Karpas-422 (cell line): Measurements from ENCODE around the gene ITPR1. TPM values are rescaled to one million over a fixed set of nuclear protein-coding genes. Genes with fewer than 3 reads are reported as not detected.

ENCODE experiments used
- DNase-seq: peaks from one replicate; pipeline ENCODE4 v3.0.0-alpha.2; 2015
- H2AFZ ChIP-seq: fragments of 200-600 bp; sonication (generic); 2 replicates; pipeline ENCODE4 v1.6.1; 2014; ENCODE audit warnings: antibody characterized with exemption, low read length, mixed read lengths
- H3K27ac ChIP-seq: fragments of 200-600 bp; sonication (generic); 2 replicates; pipeline ENCODE4 v1.5.1; 2014; ENCODE audit warnings: mild to moderate bottlenecking, low read length, moderate library complexity
- H3K27me3 ChIP-seq: fragments of 200-600 bp; sonication (generic); 2 replicates; pipeline ENCODE4 v1.6.1; 2014; ENCODE audit warnings: low read length, mixed read lengths
- H3K36me3 ChIP-seq: fragments of 200-600 bp; sonication (generic); 2 replicates; pipeline ENCODE4 v1.6.1; 2014; ENCODE audit warnings: low read length, mixed read lengths; ENCODE audit not compliant: insufficient read depth
- H3K4me1 ChIP-seq: fragments of 200-600 bp; sonication (generic); 2 replicates; pipeline ENCODE4 v1.6.1; 2014; ENCODE audit warnings: mild to moderate bottlenecking, low read length, mixed read lengths
- H3K4me2 ChIP-seq: fragments of 200-600 bp; sonication (generic); 2 replicates; pipeline ENCODE4 v1.6.1; 2014; ENCODE audit warnings: low read length, low read depth, mild to moderate bottlenecking; ENCODE audit not compliant: poor library complexity, severe bottlenecking
- H3K4me3 ChIP-seq: fragments of 200-600 bp; sonication (generic); 2 replicates; pipeline ENCODE4 v1.5.1; 2014; ENCODE audit warnings: mild to moderate bottlenecking, antibody characterized with exemption, low read length, mixed read lengths
- H3K79me2 ChIP-seq: fragments of 200-600 bp; sonication (generic); 2 replicates; pipeline ENCODE4 v1.6.1; 2014; ENCODE audit warnings: mild to moderate bottlenecking, low read length, mixed read lengths
- H3K9ac ChIP-seq: fragments of 200-600 bp; sonication (generic); 2 replicates; pipeline ENCODE4 v1.6.0; 2014; ENCODE audit warnings: low read length
- H3K9me2 ChIP-seq: fragments of 200-600 bp; sonication (generic), shearing (Covaris generic); replicated peaks from 2 replicates; pipeline ENCODE4 v1.6.0; 2014; ENCODE audit warnings: mild to moderate bottlenecking, low read length, moderate library complexity; ENCODE audit not compliant: insufficient read depth
- H3K9me3 ChIP-seq: fragments of 300-700, 200-600 bp; sonication (generic); 2 replicates; pipeline ENCODE4 v1.6.1; 2014; ENCODE audit warnings: low read length, mixed read lengths
- H4K20me1 ChIP-seq: fragments of 200-600 bp; sonication (generic); 2 replicates; pipeline ENCODE4 v1.6.1; 2014; ENCODE audit warnings: mild to moderate bottlenecking, antibody characterized with exemption, low read length, low read depth; ENCODE audit not compliant: insufficient read depth
- total RNA-seq: library from RNA; depleted of rRNA; stranded (reverse); fragments of >200 nt; shearing (Covaris generic); gene quantifications from 2 replicates; pipeline ENCODE4 v1.2.3, GENCODE V29; 2014; ENCODE audit warnings: low replicate concordance

The ITPR1 gene
- total RNA-seq, 1 experiment from 2014 or later, result 18.2 TPM

DNA sequence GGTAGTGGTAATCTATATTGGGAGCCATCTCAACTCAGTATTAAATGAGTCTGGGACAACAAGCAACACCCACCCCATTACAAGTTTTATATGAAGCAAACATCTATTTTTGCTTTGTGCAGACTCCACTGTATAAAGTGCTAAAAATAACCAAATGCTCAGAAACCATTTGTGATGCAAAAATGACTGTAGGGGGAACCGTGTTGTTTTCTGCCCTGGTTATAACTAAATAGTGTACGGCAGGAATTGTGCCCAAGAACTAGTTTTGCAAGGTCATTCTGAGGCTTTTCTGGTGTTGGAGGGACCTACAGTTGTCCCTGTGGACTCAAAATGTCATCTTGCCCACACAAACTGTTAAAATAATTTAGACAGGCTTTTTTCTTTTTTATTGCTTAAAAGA, 88.3 kb downstream of the ITPR1 start:
- Histone ChIP-seq H3K4me1 (peaks cover 5% of the 10 kb centered on the region; the same call in 1 of the 2 replicates), H3K27ac (no peak overlapping the region), H3K9me2 (no peaks in the 10 kb centered on the region), H3K79me2 (no peaks in the 10 kb centered on the region), H3K4me3 (no peak overlapping the region), H3K9me3 (no peaks in the 10 kb centered on the region), H2AFZ (no peak overlapping the region), H3K27me3 (no peaks in the 10 kb centered on the region), H3K9ac (no peak overlapping the region), H3K4me2 (no peak overlapping the region), H4K20me1 (0 out of 2 replicates have a peak, but pooled peaks cover 4% of the 10 kb centered on the region), H3K36me3 (no peaks in the 10 kb centered on the region)
- no peak for DNase-seq

DNA sequence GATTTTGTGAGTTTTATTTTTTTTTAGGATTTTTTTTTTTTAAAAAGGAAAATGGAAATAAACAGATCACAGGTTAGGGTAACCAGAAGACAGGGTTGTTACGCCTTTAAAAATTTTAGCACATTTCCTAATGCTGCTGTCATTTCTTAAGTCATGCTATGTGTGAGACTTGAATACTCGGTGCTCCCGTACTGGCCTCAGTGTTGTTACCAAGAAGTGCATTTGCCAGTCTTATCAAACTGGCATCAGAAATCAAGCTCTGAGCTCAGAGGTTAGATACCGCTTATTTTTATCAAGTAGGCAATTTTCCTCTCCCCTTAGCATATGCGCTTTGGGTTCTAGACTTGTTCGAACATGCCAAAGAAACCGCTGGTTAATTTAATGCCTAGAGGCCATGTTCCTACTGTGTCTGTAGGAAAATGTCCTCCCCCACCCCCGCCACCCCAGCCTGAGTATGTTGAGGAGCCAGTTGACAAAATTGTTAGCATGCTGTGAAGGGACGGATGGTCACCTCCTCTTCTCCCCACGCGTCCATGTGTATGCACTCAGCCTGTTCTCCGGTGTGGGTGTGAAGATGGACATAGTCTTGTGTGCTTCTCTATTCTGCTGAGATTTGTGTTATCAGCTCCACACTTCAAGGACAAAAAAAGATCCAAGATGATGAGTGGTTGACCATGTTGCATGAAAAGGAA, 88.9 kb downstream of the ITPR1 start:
- no peaks in the 10 kb centered on the region for H3K27me3 ChIP-seq
- 0 out of 2 replicates have a peak, but pooled peaks cover 4% of the 10 kb centered on the region for H4K20me1 ChIP-seq
- DNase-seq, result no peak
- H3K9me2 ChIP-seq, result no peaks in the 10 kb centered on the region
- no peaks in the 10 kb centered on the region for H3K9me3 ChIP-seq
- H3K79me2 ChIP-seq, result no peaks in the 10 kb centered on the region
- H3K4me3 ChIP-seq, result no peak overlapping the region
- no peak overlapping the region for H3K4me2 ChIP-seq
- no peaks in the 10 kb centered on the region for H3K36me3 ChIP-seq
- H2AFZ ChIP-seq, result no peak overlapping the region
- H3K4me1 ChIP-seq, result peaks cover 5% of the 10 kb centered on the region; the same call in 1 of the 2 replicates
- no peak overlapping the region for H3K27ac ChIP-seq
- no peak overlapping the region for H3K9ac ChIP-seq

DNA sequence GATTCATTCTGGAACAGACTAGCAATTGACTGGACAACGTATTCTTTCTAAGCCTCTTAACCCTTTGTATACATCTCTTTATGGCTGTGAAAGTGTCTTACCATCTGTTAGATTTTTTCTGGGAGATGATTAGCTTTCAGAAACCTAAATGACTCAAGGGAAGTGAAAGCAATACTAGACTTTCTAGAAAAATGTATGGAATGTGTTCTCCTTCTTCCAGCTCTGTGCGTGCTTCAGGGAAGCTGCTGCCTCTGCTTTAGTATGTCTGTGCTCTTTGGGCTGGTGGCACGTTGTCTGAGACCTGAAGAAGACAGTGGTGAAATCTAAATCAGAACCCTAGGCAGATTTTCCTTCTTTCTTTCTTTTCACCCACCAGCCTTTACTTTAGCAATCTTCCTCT, 89.5 kb downstream of the ITPR1 start:
- Histone ChIP-seq H3K4me3 (no peak overlapping the region), H3K4me2 (no peak overlapping the region), H3K27me3 (no peaks in the 10 kb centered on the region), H2AFZ (no peak overlapping the region), H3K36me3 (no peaks in the 10 kb centered on the region), H4K20me1 (0 out of 2 replicates have a peak, but pooled peaks cover 4% of the 10 kb centered on the region), H3K79me2 (no peaks in the 10 kb centered on the region), H3K9me2 (no peaks in the 10 kb centered on the region), H3K9ac (no peak overlapping the region), H3K4me1 (peaks cover 5% of the 10 kb centered on the region; the same call in 1 of the 2 replicates), H3K27ac (no peak overlapping the region), H3K9me3 (no peaks in the 10 kb centered on the region)
- no peak for DNase-seq

DNA sequence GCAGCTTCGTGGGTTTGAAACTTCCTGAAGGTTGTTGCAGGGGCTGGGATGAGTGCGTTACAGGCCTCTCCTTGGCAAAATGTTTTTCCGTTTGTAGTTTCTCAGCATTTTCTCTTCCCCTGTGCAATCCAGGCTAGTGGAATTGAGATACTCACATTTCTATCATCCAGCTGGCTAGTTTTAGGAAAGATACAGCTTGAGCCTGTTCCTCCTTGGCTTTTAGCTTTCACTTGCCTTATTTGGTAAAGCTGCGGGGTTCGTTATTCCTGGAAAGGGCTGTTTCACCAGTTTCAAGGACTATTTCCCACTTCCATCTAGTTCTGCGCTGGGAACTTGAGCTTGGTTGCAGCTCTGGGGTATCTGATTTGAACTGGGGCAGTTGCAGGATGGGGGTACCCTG, 90.3 kb downstream of the ITPR1 start:
- H3K27ac ChIP-seq, result no peak overlapping the region
- H3K9me3 ChIP-seq, result no peaks in the 10 kb centered on the region
- no peaks in the 10 kb centered on the region for H3K79me2 ChIP-seq
- H3K36me3 ChIP-seq, result no peaks in the 10 kb centered on the region
- H4K20me1 ChIP-seq, result peaks cover 4% of the 10 kb centered on the region; the same call in 1 of the 2 replicates
- no peak for DNase-seq
- H2AFZ ChIP-seq, result no peak overlapping the region
- H3K27me3 ChIP-seq, result no peaks in the 10 kb centered on the region
- H3K9me2 ChIP-seq, result no peaks in the 10 kb centered on the region
- H3K4me2 ChIP-seq, result no peak overlapping the region
- no peak overlapping the region for H3K4me3 ChIP-seq
- no peak overlapping the region for H3K9ac ChIP-seq
- peaks cover 5% of the 10 kb centered on the region; the same call in 1 of the 2 replicates for H3K4me1 ChIP-seq

DNA sequence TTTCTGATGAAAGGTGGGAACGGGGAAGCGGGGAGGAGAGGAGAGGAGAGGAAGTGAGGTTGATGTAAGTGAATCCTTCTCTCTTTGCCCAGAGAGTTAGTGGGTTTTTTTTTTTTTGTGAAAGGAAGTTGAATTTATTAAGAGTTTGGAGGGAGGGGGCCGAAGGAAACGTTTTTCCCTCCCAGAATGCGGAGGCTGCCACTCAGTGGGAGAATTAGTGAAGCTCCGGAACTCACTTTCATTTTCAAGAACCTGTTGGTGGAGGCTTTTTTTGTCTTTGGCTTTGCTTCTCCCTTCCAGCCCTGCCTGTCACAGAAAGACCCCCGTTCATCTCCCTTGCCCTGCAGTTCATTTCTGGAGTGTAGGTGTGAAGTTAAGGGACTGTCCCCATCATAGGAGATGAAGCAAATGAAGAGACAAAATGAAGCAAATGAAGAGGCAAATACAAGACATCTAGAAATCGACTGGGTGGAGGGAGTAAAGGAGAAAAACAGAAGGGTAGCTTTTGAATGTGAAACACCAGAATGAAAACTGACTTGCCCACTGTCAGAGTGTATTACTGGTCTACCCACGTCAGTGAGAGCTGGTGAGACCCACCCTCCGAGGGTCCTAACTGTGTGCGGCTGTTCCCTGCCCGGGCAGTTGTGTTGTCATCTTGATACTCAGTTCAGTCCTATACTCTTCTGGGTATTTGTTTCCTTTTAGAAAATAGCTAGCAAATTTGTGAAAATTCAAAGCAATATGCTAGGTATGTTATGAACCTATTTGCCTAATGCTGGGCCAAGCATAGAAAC, 91.5 kb downstream of the ITPR1 start:
- Histone ChIP-seq H3K4me2 (peak overlapping the region; percentile 36), H4K20me1 (peaks cover 4% of the 10 kb centered on the region; the same call in 1 of the 2 replicates), H3K27me3 (no peaks in the 10 kb centered on the region), H3K9ac (no peak overlapping the region), H3K9me3 (no peaks in the 10 kb centered on the region), H3K27ac (no peak overlapping the region), H3K9me2 (no peaks in the 10 kb centered on the region), H3K4me1 (peaks cover 5% of the 10 kb centered on the region; the same call in 1 of the 2 replicates), H3K36me3 (no peaks in the 10 kb centered on the region), H2AFZ (no peak overlapping the region), H3K4me3 (no peak overlapping the region), H3K79me2 (no peaks in the 10 kb centered on the region)
- no peak for DNase-seq

DNA sequence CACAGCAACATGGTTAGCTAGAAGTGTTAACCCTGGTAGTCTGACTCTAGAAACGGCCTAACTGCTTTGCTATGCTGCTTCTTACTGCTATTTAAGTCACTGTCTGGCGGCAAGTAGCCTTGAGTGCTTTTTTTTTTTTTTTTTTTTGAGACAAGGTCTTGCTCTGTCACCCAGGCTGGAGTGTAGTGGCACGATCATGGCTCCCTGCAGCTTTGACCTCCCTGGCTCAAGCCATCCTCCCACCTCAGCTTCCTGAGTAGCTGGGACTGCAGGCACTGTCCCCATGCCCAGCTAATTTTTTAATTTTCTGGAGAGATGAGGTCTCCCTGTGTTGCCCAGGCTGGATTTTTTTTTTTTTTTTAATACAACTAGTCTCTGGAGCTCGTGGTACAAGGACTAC, 93.2 kb downstream of the ITPR1 start:
- H3K9me3 ChIP-seq, result no peaks in the 10 kb centered on the region
- no peaks in the 10 kb centered on the region for H3K79me2 ChIP-seq
- no peaks in the 10 kb centered on the region for H3K36me3 ChIP-seq
- DNase-seq, result no peak
- H3K4me2 ChIP-seq, result no peak overlapping the region
- no peak overlapping the region for H3K4me3 ChIP-seq
- no peak overlapping the region for H3K27ac ChIP-seq
- no peaks in the 10 kb centered on the region for H3K27me3 ChIP-seq
- no peak overlapping the region for H3K9ac ChIP-seq
- peaks cover 5% of the 10 kb centered on the region; the same call in 1 of the 2 replicates for H3K4me1 ChIP-seq
- H2AFZ ChIP-seq, result no peak overlapping the region
- no peaks in the 10 kb centered on the region for H3K9me2 ChIP-seq
- H4K20me1 ChIP-seq, result peaks cover 4% of the 10 kb centered on the region; the same call in 1 of the 2 replicates

DNA sequence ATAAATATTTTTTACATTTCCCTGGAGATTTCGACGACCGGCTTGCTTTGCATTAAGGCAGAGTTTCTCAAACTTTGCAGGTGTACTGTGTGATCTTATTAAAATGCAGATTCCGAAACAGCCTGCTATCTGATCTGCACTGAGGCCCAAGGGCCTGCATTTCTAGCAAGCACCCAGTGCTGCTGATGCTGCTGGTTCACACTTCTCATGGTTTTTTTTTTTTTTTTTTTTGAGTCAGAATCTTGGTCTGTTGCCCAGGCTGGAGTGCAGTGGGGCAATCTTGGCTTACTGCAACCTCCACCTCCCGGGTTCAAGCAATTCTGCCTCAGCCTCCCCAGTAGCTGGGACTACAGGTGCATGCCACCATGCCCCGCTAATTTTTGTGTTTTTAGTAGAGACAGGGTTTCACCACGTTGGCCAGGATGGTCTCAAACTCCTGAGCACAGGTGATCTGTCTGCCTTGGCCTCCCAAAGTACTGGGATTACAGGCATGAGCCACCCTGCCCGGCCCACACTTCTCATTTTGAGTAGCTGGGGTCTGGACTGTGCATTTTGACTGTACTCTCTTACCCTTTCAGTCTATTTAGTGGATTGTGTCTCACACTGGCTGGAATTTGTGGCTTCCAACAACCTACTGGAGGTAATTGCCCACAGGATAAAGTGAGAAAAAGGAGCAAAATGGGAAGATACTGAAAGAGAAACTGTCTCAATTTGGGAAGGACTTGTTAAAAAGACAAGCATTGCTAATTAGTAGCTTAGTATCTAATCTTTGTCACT, 94.1 kb downstream of the ITPR1 start:
- peaks cover 5% of the 10 kb centered on the region; the same call in 1 of the 2 replicates for H3K4me1 ChIP-seq
- H3K27ac ChIP-seq, result no peak overlapping the region
- H3K4me2 ChIP-seq, result no peak overlapping the region
- DNase-seq, result no peak
- H3K27me3 ChIP-seq, result no peaks in the 10 kb centered on the region
- H3K9me2 ChIP-seq, result no peaks in the 10 kb centered on the region
- no peaks in the 10 kb centered on the region for H3K36me3 ChIP-seq
- no peak overlapping the region for H2AFZ ChIP-seq
- H3K79me2 ChIP-seq, result no peaks in the 10 kb centered on the region
- H3K9me3 ChIP-seq, result no peaks in the 10 kb centered on the region
- H4K20me1 ChIP-seq, result peaks cover 4% of the 10 kb centered on the region; the same call in 1 of the 2 replicates
- H3K9ac ChIP-seq, result no peak overlapping the region
- H3K4me3 ChIP-seq, result no peak overlapping the region

DNA sequence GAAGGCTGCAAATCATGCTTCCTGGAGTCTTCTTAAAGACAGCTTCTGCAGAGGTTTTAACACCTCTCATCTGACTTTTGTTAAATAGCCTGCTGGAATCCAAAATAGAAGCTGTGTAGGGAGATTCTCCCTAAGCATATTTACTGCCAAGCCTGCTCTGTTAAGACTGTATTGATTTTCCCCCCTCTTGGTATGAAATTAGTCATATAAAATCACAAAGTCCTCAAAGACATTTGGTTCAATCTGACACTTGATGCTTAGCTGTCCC, 94.6 kb downstream of the ITPR1 start:
- H3K27ac ChIP-seq, result no peak overlapping the region
- no peak for DNase-seq
- no peaks in the 10 kb centered on the region for H3K9me2 ChIP-seq
- peaks cover 4% of the 10 kb centered on the region; the same call in 1 of the 2 replicates for H4K20me1 ChIP-seq
- no peak overlapping the region for H2AFZ ChIP-seq
- no peak overlapping the region for H3K4me3 ChIP-seq
- no peak overlapping the region for H3K9ac ChIP-seq
- no peak overlapping the region for H3K4me2 ChIP-seq
- no peaks in the 10 kb centered on the region for H3K79me2 ChIP-seq
- H3K9me3 ChIP-seq, result no peaks in the 10 kb centered on the region
- no peaks in the 10 kb centered on the region for H3K27me3 ChIP-seq
- H3K36me3 ChIP-seq, result no peaks in the 10 kb centered on the region
- H3K4me1 ChIP-seq, result peaks cover 5% of the 10 kb centered on the region; the same call in 1 of the 2 replicates
